ENCODE data around the gene POLR2C.
"Not testable (repeated sequence)": the region's sequence is repeated elsewhere in the genome, so short reads cannot be mapped to it uniquely, and the experiment has no call there.

POLR2C gene

DNA sequence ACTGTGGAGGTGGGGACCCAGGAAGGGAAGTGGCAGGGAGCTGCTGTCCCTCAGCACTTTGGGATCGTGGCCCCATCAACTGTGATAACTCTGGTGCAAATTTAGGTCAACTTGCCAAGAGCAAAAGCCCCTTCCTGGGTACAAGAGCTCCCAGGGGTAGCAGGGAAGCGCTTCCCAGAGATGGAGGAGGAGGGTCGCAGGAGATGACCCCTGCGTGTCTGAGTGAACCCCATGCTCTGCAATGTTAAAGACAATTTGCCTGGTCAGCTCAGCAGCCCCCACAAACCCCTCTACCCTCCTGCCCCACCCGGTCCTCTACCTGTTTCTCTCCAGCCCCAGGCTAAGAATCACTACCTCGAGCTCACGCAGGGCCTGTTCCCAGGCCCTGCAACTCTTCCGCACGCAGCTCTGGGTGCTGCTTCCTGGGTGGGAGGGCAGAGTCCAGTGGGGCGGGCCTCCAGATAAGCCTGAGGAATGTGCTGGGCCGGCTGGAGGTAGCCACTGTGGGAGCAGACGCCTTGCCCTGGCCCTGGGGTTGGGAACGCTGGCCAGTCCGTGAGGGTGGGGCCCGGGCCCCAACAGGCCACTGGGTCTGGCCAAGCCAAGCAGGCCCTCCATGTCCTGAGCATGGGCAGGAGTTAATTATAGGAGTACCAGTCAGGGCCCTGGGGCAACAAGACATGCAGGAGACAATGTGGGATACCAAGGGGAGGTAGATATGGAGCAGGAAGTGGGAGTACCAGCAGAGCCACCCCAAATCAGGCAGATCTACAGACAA lies 17.7 kb downstream of the POLR2C start:
- DNase-seq, result no peak

GRCh38 chr16:57480754-57481230 lies 18.3 kb downstream of the POLR2C start:
- DNase-seq, result no peak

- no peak for DNase-seq
Observed at GRCh38 chr16:57481421-57481820, 18.9 kb downstream of the POLR2C start.

DNA sequence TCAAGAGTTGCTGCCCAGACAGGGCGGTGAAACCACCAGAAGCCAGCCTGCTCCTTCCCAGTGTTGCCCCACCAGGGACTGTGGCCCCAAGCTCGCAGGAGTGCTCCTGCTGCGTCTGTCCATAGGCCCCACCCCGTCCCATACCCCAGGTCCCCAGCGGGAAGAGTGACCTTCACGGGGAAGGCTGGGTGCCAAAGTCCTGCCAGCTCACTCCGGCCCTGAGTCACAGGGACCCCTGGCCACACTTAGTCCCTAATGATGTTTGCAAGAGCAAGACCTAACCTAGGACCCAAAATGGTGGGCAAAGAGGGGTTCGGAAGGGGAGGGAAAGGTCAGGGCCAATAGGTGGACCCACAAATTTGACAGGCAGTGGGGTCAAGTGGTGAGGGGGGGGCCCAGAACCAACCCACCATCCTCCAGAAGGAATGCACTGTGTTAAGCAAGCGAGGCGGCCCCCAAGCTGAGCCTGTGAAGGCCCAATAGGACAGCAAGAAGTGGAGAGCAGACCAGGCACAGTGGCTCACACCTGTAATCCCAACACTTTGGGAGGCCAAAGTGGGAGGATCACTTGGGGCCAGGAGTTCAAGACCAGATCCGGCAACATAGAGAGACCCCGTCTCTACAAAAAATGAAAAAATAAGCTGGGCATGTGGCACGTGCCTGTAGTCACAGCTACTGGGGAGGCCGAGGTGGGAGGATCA lies 20.5 kb downstream of the POLR2C start:
- DNase-seq, result no peak

DNA sequence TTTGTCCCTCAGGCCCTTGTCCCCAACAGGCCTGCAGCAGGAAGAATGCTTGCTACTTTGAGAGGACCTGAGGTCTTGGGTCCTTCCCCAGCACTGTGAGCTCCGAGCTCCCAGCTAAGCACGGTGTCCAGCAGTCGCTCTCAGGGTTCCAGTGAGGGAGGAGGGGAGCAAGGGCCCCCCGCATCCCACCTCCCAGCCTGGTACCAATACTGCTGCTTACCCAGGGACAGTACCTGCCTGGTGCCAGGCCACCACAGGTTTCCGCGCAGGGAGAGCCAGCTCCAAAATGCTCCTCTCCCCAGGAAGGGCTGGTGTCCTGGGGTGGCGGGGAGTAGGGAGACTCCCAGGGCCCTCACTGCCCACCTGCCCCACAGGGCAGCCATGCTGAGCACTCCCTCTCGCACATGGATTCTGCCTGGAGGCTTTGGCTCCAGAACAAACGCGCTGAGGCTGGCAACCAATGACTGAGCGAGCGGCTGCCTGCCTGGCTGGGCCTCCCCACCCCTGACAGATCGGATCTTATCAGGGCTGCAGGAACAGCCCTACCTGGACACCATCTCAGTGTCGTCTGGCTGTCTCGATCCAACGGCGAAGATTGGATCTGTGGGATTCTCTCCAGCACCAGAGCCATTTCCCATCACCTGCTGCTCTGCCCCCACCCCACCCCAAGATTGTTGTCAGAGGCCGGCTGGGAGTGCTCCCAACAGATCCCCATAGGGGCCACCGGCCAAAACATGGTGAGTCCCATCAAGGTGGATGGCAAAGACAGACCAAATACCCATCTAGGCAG lies 21.4 kb downstream of the POLR2C start:
- no peak for DNase-seq

GRCh38 chr16:57484515-57485005 lies 22.1 kb downstream of the POLR2C start:
- DNase-seq, result no peak

DNA sequence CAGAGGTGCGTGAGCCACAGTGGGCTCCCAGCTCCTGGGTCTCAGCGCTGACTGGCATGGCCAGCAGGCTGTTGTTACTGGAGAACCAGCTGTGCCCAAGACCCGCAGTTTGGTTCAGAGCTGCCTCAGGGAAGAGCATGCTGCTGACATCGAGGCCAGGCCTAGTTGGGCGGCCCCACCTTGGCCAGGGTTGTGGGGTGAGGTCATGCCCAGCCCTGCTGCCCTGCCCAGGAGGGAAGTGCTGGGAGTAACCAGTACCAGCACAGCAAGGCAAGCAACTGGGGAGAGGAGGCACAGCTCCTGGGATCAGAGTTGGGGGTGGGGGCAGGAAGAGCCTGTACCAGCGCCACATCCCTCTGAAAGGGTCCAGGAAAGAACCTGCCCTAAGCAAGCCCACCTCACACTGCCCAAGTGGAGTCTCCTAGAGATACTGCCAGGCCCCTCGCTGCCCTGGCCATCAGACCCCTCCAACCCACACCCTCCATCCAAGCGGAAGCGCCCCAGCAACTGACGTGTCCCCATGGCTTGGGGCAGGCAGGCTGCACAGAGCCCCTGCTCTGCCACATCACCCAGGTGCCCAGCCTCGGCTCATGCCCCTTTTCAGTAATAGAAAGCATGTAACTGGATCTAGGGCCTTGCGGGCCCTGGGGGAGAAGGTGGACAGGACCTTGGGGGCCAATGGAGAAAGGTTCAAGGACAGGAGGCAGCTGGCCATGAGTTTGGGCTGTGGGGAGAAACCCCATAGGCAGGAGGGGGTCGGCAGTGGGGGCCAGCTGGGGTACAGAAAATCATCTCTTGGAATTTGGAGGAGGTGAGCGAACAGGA lies 22.8 kb downstream of the POLR2C start:
- DNase-seq, result no peak

- peak; percentile 48 to 52 for DNase-seq
Observed at GRCh38 chr16:57485916-57486857, 23.7 kb downstream of the POLR2C start, which contains the start of gene DOK4. DOK4 (minus strand) TSS chr16:57486493; CDS start chr16:57479507, 6,986 bp downstream.

DNA sequence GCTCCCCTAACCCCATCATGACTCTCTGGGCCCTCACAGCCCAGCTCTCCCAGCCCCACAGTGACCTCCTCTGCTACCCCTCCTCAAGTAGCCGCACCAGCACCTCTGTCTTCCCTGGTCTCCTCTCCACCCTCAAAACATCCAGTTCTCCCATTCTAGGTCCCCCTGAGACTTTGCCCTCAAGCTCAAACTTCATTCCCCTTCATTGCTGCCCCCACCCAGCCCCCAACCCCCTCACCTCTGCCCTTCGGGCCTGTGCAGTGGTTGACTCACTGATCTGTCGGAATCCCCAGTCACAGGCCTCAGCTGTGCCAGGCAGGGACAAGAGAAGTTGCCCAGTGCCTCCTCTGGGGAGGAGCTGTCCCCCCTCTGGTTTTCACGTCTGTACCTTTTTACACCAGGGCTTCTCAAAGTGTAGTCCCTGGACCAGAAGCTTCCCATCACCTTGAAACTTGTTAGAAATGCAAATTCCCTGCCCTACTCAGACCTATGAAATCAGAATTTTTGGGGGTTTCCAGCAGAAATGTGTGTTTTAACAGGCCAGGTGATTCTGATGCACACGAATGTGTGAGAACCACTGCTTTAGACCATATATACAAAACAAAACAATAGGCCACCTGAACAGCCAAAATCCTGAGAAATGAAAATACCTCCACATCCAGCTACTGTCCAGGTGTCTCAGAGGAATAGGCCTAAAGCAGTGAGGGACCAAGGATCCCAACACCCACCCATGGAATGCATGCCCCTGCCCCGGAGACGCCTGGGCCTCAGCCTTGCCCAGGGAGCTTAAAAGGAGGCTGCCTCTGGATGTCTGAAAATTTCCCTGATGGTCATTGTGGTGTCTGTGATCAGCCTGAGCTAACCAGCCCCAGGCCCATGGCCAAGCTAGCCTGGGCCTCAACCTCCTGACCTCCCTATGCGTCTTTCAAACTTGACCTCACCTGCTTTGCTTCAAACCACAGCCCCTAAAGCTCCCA lies 24.7 kb downstream of the POLR2C start:
- DNase-seq, result no peak

- DNase-seq, result no peak
Observed at GRCh38 chr16:57489229-57489628, 26.8 kb downstream of the POLR2C start.

DNA sequence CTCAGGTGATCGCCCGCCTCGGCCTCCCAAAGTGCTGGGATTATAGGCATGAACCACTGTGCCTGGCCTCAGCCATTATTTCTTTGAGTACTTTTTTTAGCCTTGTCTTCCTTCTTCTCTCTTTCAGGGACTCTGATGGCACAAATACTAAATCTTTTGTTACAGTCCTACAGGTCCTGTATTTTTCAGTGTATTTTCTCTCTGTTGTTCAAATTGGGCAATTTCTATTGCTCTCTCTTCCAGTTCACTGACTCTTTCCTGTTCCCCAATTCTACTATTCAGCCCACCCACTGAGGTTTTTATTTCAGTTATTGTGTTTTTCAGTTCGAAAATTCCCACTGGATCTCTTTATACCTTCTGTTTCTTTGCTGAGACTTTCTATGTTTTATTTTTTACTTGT lies 31.3 kb downstream of the POLR2C start:
- DNase-seq, result no peak

GRCh38 chr16:57497121-57497520 lies 34.6 kb downstream of the POLR2C start:
- DNase-seq, result no peak

DNA sequence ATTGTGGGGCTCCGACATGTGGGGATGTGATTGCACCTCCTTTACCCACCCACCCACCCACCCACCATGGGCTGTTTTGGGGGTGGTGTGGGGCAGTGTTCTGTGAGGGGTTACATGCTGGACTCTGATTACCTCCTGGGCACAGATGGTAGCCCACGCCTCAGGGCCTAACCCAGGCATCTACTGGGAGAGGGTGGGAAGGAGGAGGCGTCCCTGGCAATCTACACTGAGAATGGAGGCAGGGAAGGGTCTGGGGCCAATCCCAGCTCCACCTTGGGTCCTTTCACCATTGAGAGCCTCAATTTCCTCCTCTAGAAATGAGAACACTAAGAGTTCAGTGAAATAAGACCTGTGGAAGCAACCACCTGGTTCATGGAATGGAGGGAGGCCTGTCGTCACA lies 35.6 kb downstream of the POLR2C start:
- no peak for DNase-seq

- not testable (repeated sequence) for DNase-seq
Observed at GRCh38 chr16:57499941-57500340, 37.5 kb downstream of the POLR2C start.

- peak in 1 of 2 experiments; percentile 5 for DNase-seq
Observed at GRCh38 chr16:57500578-57501111, 38.2 kb downstream of the POLR2C start.

- DNase-seq, result no peak
Observed at GRCh38 chr16:57501492-57501891, 39.0 kb downstream of the POLR2C start.

GRCh38 chr16:57502048-57502775 lies 39.7 kb downstream of the POLR2C start:
- DNase-seq, result no peak

GRCh38 chr16:57503366-57503765 lies 40.9 kb downstream of the POLR2C start:
- DNase-seq, result no peak

- no peak for DNase-seq
Observed at GRCh38 chr16:57504001-57504400, 41.5 kb downstream of the POLR2C start.
